Activated CD8-positive, alpha-beta memory T cell treated with anti-CD3 and anti-CD28 coated beads, Interleukin-2, amount 50 U/mL, for 24 hours (primary cell): ENCODE data around the gene NEDD8.

Experiments
- DNase-seq: peaks from one replicate; pipeline ENCODE4 v3.0.0-alpha.2; 2020; ENCODE audit errors: extremely low read depth

Gene NEDD8

DNA sequence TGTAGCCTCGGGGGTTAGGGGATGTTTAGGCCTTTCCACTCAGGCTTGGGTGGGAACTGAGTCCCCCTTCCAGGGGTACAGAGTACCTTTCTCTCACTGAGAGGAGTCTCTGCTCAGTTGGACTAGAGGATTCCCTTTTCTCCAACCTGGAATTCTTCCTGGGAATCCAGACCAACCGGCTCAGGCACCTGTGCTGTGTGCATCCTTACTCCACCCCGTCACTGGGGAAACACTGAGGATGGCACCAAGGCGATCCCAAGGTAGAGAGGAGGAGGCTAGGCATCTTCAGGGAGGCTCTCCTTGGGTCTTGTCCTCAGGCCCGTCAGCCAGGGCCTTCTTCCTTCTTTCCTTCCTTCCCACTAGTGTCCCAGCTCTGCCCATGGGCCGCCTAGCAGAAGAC is 31.7 kb upstream of the NEDD8 start:
- no peak for DNase-seq

DNA sequence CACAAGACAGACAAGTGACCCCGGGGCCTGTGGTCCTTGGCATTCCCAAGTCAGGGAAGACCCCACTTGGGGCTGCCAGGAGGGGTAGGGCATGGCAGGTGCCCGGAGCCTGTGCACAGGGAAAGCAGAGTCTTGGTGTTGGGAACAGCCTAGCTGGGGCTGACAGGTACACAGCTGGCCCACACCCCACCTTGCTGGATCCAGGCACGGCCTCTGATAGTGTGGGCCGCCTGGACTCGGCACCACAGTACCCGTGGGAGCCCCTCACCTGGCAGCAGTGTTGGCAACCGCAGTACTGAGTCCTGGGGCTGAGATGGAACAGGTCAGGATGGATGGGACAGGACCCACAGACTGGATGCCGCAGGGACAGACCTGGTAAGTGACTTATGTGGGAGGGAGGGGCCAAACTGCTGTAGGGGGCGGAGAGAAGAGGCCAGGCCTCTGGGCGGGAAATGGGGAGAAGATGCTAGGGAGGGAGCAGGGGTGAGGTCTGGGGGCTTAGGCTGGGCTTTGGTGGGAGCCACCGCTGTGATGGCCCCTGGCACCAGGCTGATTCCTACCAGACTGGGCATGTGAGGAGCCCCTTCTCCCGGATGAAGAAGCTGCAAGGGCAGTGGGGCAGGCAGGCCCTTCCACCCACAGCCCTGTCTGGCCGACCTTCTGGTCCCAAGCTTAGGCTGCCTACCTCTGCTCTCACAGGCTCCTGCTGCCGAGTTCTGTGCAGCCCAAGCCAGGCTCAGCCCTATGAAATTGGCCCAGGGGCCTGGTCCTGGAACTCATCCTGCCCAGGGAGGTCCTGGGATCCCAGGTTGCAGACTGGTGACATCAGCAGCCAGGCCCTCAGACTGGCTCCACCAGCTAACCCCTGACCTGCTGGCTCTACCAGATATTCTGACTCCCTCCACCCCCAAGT is 30.9 kb upstream of the NEDD8 start, which contains the start of gene TGM1:
Gene TGM1, minus strand, starts transcription at position 357 of the 913 bp plus-strand sequence. CDS start 825 bp downstream, outside the sequence.
- no peak for DNase-seq

DNA sequence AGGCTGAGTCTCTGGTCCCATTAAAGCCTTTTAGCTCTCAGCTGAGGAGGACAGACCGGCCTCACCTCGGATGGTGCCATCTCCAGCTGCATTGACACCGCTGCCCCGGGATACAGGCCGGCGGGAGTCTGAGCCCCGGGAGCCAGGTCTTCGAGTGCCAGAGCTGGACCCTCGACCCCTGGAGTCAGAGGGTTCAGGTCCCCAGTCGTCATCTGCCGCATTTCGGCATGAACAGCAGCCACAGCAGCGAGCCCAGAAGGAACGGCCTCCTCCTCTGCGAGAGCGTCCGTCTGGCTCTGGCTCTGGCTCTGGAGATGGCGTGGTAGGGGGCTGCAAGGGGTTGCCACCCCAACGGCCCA is 29.8 kb upstream of the NEDD8 start:
- DNase-seq, result no peak

DNA sequence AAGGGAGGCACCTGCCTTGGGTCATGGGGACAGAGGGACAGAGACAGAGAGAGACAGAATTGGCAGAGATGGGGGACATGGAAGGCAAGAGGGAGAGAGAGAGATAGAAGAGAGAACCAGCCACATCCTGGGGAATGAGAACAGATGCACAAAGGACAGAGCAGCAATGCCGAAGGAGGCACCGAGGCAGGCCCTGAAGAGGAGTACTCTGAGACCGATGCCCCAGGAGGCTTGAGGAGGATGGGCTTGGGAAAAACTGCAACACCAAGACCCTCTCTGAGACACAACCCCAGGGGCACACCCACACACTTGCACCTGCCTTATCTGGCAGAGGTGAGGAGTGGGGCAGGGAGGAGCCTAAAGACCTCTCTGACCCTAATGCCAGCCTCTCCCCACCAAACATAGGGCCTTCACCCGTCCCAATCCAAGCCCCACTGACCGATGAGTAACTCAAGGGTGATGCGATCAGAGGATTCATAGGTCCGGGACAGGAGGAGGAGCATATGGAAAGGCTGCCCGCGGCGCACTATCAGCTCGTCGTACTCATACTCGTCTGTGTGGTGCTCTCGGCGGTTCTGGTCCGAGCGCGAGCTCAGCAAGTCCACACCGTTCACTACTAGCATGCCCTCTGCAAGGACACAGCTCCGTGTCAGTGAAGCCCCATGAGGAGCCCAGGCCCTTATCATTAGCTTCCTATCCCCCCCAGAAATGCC is 29.2 kb upstream of the NEDD8 start:
- DNase-seq, result no peak

DNA sequence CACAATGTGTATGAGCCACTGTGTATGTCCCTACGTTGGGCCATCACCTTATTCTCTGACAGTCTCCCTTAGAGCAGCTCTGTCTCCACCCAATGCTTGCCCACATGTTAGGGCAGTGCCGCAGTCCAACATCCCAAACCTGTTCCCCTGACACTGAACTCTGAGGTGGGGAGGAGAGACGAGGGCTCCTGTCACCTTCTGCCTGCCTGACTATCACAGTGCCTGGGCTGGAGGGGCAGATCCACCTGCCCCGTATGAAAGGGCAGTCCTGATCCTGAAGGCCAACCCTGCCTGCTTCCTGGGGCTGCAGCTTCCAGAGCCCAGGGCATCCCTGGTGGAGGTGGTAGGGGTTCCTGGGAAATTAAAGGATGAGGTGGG is 28.6 kb upstream of the NEDD8 start:
- DNase-seq, result no peak

DNA sequence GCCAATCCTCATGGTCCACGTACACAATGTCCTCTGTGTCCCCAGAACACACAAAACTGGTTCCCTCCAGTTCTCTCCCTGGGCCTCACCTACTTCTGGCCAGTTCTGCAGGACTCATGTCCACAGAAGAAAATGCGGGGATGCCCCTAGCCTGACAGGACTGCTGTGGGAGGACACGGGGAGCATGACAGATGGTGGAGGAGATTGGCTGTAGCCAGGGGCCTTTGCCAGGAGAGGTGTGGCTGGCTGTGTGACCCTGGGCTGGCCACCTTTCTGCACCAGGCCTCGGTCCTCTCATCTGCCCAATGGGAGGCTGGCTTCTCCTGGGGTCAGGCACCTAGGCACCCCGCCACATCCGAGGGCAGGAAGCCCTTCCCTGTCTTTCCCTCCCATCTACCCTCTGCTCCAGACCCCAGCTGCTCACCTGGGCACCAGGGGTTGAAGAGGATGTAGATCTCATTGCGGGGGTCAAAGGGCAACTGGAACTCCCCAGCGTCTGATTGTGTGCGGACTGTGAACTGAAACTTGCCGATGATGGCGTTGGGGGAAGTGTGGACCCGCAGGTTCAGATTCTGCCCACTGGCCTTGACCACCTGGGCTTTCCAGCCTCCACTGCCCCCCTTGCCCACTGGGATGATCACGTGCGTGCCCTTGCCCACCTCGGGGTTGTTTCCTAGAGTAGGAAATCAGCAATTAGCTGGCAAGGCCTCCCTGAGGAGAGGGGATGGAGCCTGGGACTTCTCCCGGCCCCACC is 28.0 kb upstream of the NEDD8 start:
- no peak for DNase-seq

DNA sequence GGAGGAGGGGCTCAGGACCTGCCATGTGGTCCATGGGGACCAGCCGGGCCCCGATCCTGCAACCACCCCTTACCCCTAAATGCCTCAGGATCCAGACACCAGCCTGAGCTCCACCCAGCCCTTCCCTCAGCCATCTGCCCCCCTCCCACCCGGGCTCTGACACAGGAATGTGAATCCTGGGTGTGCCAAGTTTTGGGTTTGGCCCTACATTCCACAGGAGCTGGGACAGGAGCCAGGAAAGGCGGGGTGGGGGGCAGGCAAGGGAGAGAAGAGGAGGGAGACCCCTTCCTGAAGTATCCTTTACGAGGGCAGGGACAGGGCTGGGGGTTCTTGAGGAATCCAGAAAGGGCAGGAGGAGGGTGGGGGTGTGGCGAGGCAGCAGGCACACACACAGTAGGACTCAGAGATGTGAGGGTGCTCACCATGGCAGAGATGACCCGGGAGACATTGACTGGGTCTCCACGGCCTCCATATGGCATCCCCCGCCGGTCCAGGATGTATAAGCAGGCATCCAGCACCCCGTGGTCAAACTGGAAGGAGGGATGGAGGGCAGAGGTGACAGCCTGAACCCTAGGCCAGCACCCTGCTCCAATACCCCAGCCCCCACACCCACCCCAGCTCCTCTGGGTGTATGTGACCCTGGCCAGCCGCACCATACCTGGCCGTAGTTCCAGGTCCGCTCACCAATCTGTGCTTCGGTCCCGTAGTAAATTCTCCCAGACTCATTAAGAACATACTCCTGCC is 27.3 kb upstream of the NEDD8 start:
- DNase-seq, result no peak

DNA sequence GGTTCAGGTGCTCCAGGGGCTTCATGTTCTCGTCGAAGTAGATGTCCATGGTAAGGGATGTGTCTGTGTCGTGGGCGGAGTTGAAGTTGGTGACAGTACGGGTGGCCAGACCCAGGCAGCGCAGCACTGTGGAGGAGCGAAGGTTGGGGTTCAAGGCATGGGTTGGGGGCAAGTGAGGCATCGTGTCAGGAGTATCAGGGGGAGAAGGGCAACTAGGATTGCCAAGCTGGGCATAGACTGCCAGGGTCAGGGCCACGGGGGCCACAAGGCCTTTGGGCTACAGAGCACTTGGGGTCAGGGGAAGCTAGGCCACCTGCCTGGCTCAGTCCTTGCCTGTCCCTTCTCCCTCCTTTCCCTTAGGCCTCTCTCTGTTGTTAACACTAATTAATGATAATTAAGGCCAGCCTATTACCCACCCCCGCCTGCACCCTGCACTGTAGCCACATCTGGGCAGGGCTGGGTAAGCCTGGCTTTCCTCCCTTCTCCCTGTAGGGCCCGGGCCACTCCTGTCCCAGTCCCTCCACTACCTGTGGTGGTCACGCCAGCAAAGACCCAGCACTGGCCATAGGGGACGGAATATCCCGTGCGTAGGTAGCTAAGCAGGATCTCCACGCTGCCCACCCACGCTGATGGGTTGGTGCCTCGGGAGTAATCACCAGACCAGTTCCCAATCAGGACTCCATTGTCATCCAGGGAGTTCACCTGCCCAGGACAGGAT is 26.5 kb upstream of the NEDD8 start:
- no peak for DNase-seq

DNA sequence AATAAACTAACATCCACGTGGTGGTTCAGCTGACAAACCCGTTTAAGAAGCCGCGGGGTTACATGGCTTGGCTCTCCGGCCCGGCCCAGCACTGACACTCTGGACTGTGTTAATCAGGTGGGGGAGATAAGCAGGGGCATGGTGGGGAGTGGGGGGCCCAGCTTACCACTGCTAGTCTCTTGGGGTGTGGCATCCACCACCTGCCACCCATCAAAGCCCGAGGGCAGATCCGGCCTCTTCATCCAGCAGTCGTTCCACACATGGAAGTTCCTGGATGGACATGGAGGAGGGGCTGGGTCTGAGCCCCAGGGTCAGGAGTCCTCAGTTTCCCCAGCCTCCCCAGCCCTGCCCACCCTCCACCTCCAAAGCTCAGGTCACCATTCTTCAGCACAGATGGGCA is 26.0 kb upstream of the NEDD8 start:
- DNase-seq, result no peak

DNA sequence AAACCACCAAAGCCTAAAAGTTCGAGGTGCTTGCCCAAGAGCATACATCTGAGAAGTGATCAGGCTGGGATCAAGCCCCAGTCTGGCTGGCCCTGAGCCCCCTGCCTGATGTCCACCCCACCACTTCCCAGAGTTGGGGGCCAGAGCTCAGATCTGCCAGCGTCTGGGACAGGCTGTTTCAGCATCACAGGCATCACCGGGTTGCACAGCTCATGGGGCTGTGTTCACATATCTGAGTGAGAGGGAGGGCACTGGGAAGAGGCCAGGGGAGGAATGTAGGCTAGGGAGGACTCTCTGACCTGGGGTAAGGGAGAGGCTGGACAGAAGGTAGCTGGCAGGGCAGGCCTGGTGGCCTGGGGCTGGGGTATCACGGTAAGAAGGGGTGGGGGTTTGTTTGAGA is 24.8 kb upstream of the NEDD8 start:
- DNase-seq, result no peak

DNA sequence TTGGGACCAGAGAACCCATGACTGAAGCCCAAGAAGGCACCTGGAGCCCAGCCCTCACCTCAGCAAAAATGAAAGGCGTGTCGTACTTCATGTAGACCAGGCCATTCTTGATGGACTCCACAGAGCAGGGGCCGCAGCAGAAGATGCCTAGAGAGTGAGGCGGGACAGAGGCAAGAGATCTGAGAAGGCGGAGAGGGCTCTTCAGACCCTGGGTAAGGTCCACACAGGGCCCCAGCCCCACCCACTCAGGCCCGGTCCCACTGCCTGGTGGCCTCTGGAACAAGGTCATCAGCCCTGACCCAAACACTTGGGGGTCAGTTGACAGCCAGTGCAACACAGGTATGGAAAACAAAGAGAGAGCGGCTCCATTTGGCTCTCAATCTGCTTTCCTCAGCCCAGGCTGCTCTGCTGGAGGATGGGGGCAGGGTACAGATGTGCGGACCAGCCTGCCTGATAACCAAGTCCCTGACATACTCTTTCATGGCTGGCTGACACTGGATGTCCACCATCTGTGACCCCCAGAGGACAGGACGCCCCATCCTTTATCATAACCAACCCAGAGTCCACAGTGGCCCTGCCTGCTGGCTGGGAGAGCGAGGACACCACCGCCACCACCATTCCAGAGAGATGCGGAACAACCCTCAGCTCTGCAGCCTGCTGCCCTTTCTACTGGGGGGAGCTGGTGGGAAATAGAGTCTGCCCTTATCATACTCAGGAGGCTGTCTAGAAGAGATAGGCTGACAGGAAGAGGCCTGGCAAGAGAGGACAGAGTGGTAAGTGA is 24.0 kb upstream of the NEDD8 start:
- DNase-seq, result no peak

DNA sequence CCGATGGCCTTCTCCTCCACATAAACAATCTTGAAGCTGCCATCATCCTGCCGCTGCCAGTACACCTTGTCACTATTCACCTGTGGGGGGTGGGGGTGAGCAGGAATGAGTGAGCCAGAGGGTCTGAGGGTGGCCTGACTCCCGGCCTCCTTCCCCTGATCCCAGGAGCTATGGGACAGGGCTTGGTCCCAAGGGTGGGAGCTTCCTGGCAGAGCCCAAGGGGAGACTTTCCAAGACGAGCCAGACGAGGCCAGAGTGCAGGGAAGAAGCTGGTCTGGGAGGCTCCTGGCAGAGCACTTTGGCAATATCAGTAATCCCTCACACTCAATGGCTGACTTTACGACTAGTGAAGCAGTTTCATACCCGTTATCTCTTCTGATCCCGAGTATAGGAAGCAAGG is 23.3 kb upstream of the NEDD8 start:
- no peak for DNase-seq

DNA sequence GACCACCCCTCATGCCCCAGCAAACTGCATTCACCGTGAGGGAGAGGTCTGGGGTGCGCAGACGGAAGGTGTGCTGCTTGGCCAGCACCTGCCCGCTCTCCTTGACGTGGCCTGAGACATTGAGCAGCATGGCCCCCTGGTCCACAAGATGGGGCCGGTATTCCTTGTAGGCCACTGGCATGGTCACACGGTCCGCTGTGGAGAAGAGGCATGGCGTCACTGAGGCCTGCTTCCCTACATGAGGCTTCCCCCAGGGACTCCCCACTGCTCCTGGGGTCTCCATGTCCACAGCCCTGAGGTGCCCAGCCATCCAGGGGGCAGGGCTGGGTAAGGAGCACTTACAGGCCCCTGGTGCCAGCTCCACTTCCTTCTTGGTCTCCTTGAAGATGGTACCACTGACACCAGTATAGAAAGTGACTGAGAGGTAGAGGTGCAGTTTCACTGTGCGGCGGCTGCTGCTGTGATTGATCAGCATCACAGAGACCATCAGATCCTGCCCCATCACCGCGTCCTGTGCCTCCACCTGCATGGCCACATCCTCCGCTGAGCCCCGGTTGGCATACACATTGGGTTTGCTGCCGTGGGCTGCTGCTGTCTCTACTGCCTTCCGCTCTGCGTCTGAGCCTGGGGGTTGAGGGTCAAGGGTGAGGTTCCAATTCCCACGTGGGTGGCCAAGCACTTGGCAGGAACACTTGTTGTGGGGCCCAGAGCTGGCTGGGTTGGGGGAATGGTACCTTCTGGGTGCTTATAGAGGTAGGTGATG is 22.6 kb upstream of the NEDD8 start:
- no peak for DNase-seq

DNA sequence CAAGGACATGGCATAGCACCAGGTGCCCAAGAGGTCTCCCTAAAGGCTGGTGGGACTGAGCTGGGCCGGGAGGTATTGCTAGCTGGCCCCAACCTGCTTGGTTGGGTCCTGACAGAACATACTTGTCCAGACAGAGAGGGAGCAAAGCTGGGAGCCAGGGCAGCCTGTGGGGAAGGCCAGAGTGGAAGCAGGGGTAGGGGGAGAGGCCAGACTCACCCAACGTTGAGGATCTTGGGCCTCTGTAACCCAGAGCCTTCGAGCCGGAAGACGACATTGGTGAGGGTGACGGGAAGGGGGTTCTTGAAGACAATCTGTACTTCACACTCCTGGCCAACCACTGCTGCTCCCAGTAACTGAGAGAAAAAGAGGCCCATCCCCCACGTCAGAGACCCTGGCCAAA is 21.8 kb upstream of the NEDD8 start:
- no peak for DNase-seq

DNA sequence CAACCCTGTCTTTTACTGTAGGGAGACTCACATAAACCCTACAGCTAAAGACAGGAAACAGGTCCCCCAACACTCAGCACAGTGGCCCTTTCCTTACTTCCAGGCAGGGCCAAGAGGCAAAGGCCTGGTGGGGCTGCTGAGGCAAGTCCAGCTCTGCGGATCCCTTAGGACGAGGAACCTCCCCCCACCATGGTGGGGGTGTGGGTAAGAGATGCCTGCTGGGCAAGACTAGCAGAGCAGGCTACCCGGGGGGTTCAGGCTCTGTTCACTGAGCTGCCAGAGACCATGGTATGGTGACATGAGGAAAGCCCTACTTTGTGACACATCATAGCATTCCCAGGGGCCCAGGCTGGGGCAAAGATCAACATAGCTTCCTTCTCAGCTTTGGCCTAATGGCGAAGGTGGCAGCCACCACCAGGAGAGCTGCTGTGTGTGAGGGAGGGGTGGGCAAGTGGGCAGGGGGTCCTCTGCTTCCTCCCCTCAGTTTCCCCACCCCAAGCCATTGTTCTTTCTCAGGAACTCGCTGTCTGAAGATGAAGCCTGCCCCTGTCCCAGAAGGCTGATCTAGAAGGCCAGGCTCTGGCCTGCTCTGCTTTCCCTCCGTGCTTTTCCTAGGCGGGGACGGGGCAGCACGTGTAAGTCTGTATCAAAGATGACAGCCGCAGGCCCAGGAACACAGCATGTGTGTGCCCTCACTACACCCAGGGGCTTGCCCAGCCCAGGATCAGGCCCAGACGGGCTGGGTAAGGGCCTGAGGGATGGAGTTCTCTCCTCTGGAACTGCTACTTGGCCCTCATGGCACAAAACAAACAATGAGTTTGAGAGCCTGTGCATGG is 20.3 kb upstream of the NEDD8 start:
- DNase-seq, result no peak

DNA sequence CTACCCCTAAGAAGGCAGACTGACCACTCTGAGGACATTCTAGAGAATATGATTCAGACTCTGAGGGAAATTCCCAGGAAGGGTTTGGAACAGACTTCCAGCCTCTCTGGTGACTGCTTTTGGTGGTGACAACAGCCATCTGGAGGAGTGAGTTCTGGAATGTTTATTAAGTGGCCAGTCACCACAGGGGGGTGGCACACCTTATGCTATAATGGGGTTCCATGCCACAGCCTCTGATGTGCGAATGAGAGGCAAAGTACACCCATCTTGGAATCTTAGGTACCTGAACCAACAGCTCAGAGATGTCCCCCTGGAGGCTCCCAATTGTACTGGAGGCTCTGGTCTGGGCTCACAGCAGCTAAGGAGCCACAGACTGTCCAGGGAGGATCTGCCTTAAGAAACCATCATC is 19.7 kb upstream of the NEDD8 start:
- DNase-seq, result no peak

DNA sequence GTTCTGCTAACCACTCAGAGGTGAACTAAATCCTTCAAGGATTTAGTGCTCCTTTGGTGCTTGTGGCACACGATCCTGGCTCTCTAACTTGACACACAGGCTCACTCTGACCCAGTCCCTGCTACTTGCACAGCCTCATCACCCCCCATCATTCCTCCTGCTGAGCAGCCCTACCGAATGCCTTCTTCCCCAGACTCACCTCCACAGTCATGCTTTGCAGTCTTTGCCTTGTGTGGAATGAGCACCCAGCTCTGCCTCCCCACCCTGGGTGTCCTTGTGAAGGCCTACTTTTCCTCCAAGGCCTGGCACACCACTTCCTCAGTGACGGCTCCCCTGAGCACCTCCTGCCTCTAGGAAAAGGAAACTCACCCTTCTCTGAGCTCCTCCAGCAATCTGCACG is 18.2 kb upstream of the NEDD8 start:
- DNase-seq, result no peak

DNA sequence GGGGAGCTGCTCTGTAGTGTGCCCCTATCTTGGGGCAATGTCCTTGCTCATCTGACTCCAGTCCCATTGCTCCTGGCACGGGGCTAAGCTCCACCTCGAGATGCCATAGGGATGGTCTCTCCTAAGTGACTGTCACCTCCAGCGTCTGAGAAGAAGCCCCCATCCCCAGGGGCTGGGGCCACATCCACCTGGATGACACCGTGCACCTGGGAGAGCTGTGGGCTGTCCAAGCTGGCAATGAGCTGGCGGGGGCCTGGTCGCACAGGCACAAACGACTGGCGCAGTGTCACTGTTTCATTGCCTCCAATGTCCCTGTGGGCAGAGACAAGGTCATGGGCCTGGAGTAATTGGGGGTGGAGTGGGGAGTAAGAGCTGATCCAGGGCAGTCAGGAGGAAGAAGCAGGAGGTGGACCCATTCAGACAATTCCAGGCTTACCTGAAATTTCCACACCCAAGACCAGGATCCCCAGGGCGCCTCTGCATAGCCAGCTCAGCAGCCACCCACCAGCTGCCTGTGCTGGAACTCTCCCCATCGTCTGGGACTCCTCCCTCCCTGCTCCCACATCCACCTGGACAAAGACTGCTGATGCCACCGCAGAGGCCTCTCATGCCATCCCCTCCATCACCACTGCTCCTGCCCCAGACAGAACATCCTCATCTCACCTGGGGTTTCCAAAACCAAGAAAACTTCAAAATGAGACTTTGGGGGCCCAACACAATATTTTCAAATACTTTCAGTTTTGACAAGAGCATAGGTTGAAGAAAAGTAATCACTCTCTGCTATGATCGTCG is 17.3 kb upstream of the NEDD8 start:
- no peak for DNase-seq
